Psoas muscle (tissue), 8 donors: Measurements from ENCODE around the gene IRS1. TPM values are rescaled to one million over a fixed set of nuclear protein-coding genes. Genes with fewer than 3 reads are reported as not detected.

ENCODE experiments used
- ATAC-seq, 4 donors: fragments of 200-7000 bp; cut with Tn5 transposase; one replicate each; pipeline ENCODE4 v1.9.1; 2020; ENCODE audit warnings: moderate library complexity in 3 of 4, mild to moderate bottlenecking in 2 of 4
- DNase-seq, 2 donors: peaks; one replicate each; pipeline ENCODE4 v3.0.0-alpha.2; 2020
- H3K27ac ChIP-seq: fragments of 200-600 bp; one replicate; pipeline ENCODE4 v1.8.0; 2022
- H3K27me3 ChIP-seq, 3 donors: fragments of 200-600 bp in 1 of 3; one replicate each; pipeline versions ENCODE4 v1.6.1 to v1.8.0; 2013 to 2022; ENCODE audit warnings: low read length in 2 of 3, mild to moderate bottlenecking in 2 of 3, moderate library complexity in 1 of 3; ENCODE audit not compliant: insufficient read depth in 3 of 3
- H3K36me3 ChIP-seq, 2 donors: fragments of 200-600 bp in 1 of 2; one replicate each; pipeline versions ENCODE4 v1.6.1 to v1.8.0; 2013 to 2022; ENCODE audit warnings: low read depth in 1 of 2, mild to moderate bottlenecking in 1 of 2, moderate library complexity in 1 of 2; ENCODE audit not compliant: insufficient read depth in 1 of 2
- H3K4me1 ChIP-seq: fragments of 200-600 bp; one replicate; pipeline ENCODE4 v1.8.0; 2022
- H3K4me3 ChIP-seq: fragments of 200-600 bp; one replicate; pipeline ENCODE4 v1.8.0; 2022; ENCODE audit warnings: mild to moderate bottlenecking
- H3K9me3 ChIP-seq: fragments of 200-600 bp; one replicate; pipeline ENCODE4 v1.8.0; 2022
- WGBS, 3 donors: extraction: QIAGEN DNeasy Blood & Tissue Kit; methylation state at CpG; one replicate each; pipeline versions ENCODE4 v1.1.6 to v1.1.7; 2013; 5-methylcytosine and 5-hydroxymethylcytosine counted together
- intact Hi-C, 2 donors: fragments of 100-400 bp; cut with DNase I; formaldehyde crosslinking; loops; one replicate each; pipeline versions ENCODE4 v1.11.0 to v1.14.2; 2022
- polyA plus RNA-seq, 3 donors: library from polyadenylated mRNA; stranded (reverse); fragments of 200-250 nt; gene quantifications; one replicate each; pipeline ENCODE4 v1.2.3, GENCODE V29; 2013
- total RNA-seq, 4 donors: library from RNA; stranded (reverse); fragmentation: NEBNext Ultra II Directional in 2 of 4; extraction: Animal tissue kit (Norgen Biotek cat#: 25700) in 2 of 4; gene quantifications; one replicate each; pipeline versions ENCODE4 v1.2.1 to v1.2.4, GENCODE V29; 2021 to 2023
- TF ChIP-seq, protein P1 (sequence below): fragments of 200-600 bp; IDR thresholded peaks from one replicate; pipeline ENCODE4 v1.8.0; 2022; ENCODE audit warnings: antibody characterized with exemption
- donor health status: healthy with polysubstance abuse.
- donor health status: DM: no; HTN: no; CAD: no; lungs with moderate emphysema.
- donor health status: Bipolar disorder and iron deficiency.
- donor health status: healthy.
- donor health status: DM: yes; HTN: yes; CAD: no.
- donor health status: DM: no; HTN: no; CAD: no.
- donor health status: DM: no; HTN: no; CAD: no.
- donor health status: DM: yes; HTN: yes; CAD: no.

Gene IRS1
- total and polyA plus RNA-seq, 7 donors, result 2.5 to 21.0 (median 11.9) TPM

DNA sequence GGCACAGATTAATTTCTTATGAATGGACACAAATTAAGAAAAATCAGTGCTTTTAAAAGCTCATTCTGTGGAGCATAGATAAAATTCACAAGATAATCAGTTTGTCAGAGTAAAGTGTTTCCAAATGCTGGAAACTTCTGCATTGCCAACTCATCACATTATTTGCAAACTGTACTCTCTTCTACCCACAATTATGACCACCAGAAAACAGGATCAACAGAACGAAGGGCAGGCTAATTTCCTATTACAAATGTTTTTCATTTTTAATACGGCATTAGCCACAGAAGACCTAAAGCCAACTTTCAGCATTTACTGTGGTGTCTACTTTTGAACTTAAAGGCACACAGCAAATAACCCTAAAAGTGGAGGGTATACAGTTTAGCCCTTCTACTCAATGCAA is 6.0 kb downstream of the IRS1 start:
- Histone ChIP-seq H3K27me3 (no peaks in the 10 kb centered on the region), H3K27ac (peak overlapping the region; percentile 99), H3K36me3 (no peaks in the 10 kb centered on the region), H3K4me3 (peak overlapping the region; percentile 89), H3K4me1 (peaks cover 76% of the 10 kb centered on the region), H3K9me3 (no peaks in the 10 kb centered on the region)
- TF ChIP-seq, protein P1, sequence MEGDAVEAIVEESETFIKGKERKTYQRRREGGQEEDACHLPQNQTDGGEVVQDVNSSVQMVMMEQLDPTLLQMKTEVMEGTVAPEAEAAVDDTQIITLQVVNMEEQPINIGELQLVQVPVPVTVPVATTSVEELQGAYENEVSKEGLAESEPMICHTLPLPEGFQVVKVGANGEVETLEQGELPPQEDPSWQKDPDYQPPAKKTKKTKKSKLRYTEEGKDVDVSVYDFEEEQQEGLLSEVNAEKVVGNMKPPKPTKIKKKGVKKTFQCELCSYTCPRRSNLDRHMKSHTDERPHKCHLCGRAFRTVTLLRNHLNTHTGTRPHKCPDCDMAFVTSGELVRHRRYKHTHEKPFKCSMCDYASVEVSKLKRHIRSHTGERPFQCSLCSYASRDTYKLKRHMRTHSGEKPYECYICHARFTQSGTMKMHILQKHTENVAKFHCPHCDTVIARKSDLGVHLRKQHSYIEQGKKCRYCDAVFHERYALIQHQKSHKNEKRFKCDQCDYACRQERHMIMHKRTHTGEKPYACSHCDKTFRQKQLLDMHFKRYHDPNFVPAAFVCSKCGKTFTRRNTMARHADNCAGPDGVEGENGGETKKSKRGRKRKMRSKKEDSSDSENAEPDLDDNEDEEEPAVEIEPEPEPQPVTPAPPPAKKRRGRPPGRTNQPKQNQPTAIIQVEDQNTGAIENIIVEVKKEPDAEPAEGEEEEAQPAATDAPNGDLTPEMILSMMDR, result no peak
- WGBS, 3 donors, result 1 to 26% (median 21%) methylated on average over 2 of the region's 2 CpGs
- no peak for ATAC-seq
- intact Hi-C loops, result loop anchor here in 1 of 2 donors (2.0 to 10.0 kb wide), 5 partner anchors 41 to 639 kb away; no protein-coding TSS in a partner anchor
- no peak for DNase-seq

DNA sequence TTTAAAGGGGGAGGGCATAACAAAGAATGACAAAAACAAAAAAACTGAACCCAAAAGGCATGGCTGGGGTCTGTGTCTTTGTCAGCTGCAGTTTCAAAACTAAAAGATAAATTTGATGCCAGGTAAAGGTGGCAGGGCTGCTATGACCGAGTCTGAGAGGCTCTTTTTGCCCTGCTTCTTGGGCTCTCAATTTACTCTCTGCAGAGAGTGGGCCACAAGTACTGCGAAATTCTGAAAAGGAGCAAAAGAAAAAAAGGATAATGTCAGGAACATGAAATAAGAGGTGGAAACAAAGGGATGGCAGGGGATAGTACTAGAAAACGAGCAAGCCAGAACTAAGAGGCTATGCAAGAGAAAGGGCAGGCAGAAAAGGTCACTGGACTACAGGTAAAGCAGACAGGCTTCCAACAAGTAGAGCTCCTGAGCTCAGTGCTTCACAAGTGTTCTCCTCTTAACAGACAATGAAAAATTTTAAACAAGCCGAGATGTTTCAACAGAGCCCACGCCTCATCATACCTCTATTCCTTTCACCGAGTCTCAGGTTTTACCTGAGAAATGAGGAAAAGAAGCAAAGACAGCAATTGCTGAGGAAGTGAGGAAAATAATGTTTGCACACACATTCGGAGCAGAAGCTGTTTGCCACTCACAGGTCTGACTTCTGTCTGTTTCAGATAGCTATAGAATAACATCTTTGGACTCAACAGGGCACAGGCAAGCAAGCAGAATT is 7.3 kb downstream of the IRS1 start:
- no peak for DNase-seq
- peak overlapping the region; percentile 99 for H3K27ac ChIP-seq
- WGBS, 3 donors, result 19 to 26% (median 23%) methylated on average over 7 of the region's 7 CpGs
- H3K9me3 ChIP-seq, result no peaks in the 10 kb centered on the region
- intact Hi-C loops, result loop anchor here in 1 of 2 donors (2.0 to 10.0 kb wide), 5 partner anchors 40 to 638 kb away; no protein-coding TSS in a partner anchor
- H3K36me3 ChIP-seq, result no peaks in the 10 kb centered on the region
- peaks cover 82% of the 10 kb centered on the region for H3K4me1 ChIP-seq
- no peak for ATAC-seq
- no peaks in the 10 kb centered on the region for H3K27me3 ChIP-seq
- H3K4me3 ChIP-seq, result peak overlapping the region; percentile 89
- TF ChIP-seq, protein P1, result no peak

DNA sequence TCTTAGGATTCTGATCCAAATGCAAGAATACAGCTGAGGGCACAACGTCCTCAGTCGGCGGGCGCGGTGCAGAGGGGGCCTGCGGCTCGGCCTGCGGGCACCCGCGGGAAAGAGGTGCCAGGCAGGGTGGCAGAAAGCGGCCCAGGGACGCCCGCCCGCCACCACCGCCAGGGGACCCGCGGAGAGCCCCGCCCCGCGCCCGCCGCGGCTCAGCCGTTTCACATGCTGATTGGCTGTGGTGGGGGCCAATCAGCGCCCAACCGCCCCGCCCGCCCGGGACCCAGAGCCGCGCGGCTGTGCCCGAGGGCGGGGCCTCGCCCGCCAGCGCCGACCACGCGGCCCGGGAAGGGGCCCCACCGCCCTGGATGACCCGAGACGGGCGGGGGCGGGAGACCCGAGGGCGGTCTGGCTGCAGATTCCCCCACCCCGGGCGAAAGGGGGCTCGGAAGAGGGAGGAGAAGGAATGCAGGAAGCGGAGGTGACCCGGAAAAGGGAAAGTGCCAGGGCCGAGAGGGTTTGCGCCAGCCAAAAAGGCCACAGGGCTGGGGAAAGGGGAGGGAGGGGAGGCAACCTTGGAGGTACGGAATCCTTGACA is 8.0 kb downstream of the IRS1 start:
- Histone ChIP-seq H3K4me3 (peak overlapping the region; percentile 89), H3K9me3 (no peaks in the 10 kb centered on the region), H3K27ac (peak overlapping the region; percentile 99), H3K4me1 (peaks cover 81% of the 10 kb centered on the region), H3K27me3 (no peaks in the 10 kb centered on the region), H3K36me3 (no peaks in the 10 kb centered on the region)
- 0% methylated on average over 40 to 56 of the region's 56 CpGs for WGBS, 3 donors
- DNase-seq (peak; percentile 95 to 96), ATAC-seq (peak; percentile 89 to 95 (median 92))
- intact Hi-C loops, result loop anchor here in 1 of 2 donors (2.0 to 10.0 kb wide), 5 partner anchors 39 to 637 kb away; no protein-coding TSS in a partner anchor
- TF ChIP-seq, protein P1, result peak; percentile 45

DNA sequence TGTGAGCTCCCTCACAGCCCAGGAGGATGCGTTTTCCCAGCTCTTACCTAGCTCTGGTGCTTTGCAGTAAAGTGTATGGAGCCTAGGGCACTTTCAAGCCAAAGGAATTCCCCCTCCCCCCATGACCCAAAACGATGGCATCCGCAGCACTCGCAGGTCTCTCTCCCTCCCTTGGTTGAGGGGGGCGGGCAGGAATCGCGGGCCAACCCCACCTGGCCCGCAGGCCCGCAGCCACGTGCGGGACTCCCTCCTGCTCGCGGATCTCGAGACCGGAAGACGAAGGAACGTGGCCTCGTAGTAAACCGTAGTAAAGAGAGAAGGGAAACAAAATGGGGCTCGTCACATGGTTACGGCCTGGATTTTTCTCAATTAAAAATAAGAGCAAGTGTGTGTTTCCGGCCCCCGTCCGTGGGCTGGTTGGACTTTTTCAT is 8.5 kb downstream of the IRS1 start:
- intact Hi-C loops, result loop anchor here in 1 of 2 donors (5.0 to 10.0 kb wide), 4 partner anchors 39 to 636 kb away; no protein-coding TSS in a partner anchor
- peaks cover 76% of the 10 kb centered on the region for H3K4me1 ChIP-seq
- DNase-seq (no peak), ATAC-seq (peak; percentile 54 to 62 (median 60))
- peak overlapping the region; percentile 99 for H3K27ac ChIP-seq
- TF ChIP-seq, protein P1, result no peak
- no peaks in the 10 kb centered on the region for H3K27me3 ChIP-seq
- H3K4me3 ChIP-seq, result peak overlapping the region; percentile 89
- 1 to 2% (median 1%) methylated on average over 23 to 24 of the region's 24 CpGs for WGBS, 3 donors
- H3K9me3 ChIP-seq, result no peaks in the 10 kb centered on the region
- H3K36me3 ChIP-seq, result no peaks in the 10 kb centered on the region
